IMR-90 (cell line): ENCODE results near the gene TFEB. TPM values are rescaled to one million over a fixed set of nuclear protein-coding genes. Genes with fewer than 3 reads are reported as not detected.

Experiments
- ATAC-seq: fragments of 200-7000 bp; cut with Tn5 transposase; 2 replicates; pipeline ENCODE4 v1.9.1; 2020; ENCODE audit warnings: low read depth, mild to moderate bottlenecking, moderate library complexity
- BruUV-seq: library from RNA; stranded (reverse); fragments of 400-500 nt; replicated peaks from 2 replicates; lab custom pipeline; 2021; lab: Mats Ljungman, UMichigan
- CTCF ChIA-PET: fragments of 300-600 bp; formaldehyde crosslinking; extraction: SDS; loops from one replicate; lab custom pipeline; 2021; ENCODE audit warnings: antibody characterized with exemption; lab: Yijun Ruan, JAX
- POLR2A ChIA-PET: fragments of 300-600 bp; sonication (Branson Sonifier 250); formaldehyde crosslinking; loops from one replicate; lab custom pipeline; 2022; ENCODE audit warnings: antibody characterized with exemption; ENCODE audit not compliant: unreplicated experiment; lab: Charles Lee
- DNase-seq: peaks from one replicate; pipeline ENCODE4 v3.0.0; 2013
- H2AFZ ChIP-seq: replicated peaks from 2 replicates; pipeline ENCODE3; 2013; ENCODE audit warnings: low read length, mild to moderate bottlenecking; ENCODE audit not compliant: poor library complexity
- H2AK5ac ChIP-seq: 2 replicates; pipeline ENCODE4 v1.6.1; 2013; ENCODE audit warnings: low read depth, low read length, inconsistent platforms
- H2AK9ac ChIP-seq: replicated peaks from 2 replicates; pipeline ENCODE3; 2013; ENCODE audit warnings: mild to moderate bottlenecking, low read depth, low read length, moderate library complexity; ENCODE audit not compliant: poor library complexity
- H2BK120ac ChIP-seq: 2 replicates; pipeline ENCODE4 v1.6.1; 2013; ENCODE audit warnings: low read depth, low read length, inconsistent platforms
- H2BK15ac ChIP-seq: 3 replicates; pipeline ENCODE4 v1.6.1; 2013; ENCODE audit warnings: low read depth, low read length, inconsistent platforms
- H2BK20ac ChIP-seq: 2 replicates; pipeline ENCODE4 v1.6.1; 2013; ENCODE audit warnings: low read depth, mild to moderate bottlenecking, inconsistent platforms, low read length, moderate library complexity
- H2BK5ac ChIP-seq: 2 replicates; pipeline ENCODE4 v1.6.1; 2013; ENCODE audit warnings: mild to moderate bottlenecking, low read depth, low read length, inconsistent platforms; ENCODE audit not compliant: poor library complexity, severe bottlenecking
- H3K14ac ChIP-seq: replicated peaks from 2 replicates; pipeline ENCODE4 v1.6.1; 2013; ENCODE audit warnings: low read depth, low read length, inconsistent platforms
- H3K18ac ChIP-seq: 2 replicates; pipeline ENCODE4 v1.6.1; 2013; ENCODE audit warnings: low read depth, low read length, control low read depth
- H3K23ac ChIP-seq: 2 replicates; pipeline ENCODE4 v1.6.1; 2013; ENCODE audit warnings: low read depth, low read length, inconsistent platforms
- H3K27ac ChIP-seq: 2 replicates; pipeline ENCODE4 v1.5.1; 2013; ENCODE audit warnings: mild to moderate bottlenecking, control low read depth, low read length; ENCODE audit not compliant: insufficient read depth
- H3K27me3 ChIP-seq: 2 replicates; pipeline ENCODE4 v1.6.1; 2013; ENCODE audit warnings: low read length; ENCODE audit not compliant: control insufficient read depth, insufficient read depth
- H3K36me3 ChIP-seq: 2 replicates; pipeline ENCODE4 v1.6.1; 2013; ENCODE audit warnings: low read length, mixed read lengths; ENCODE audit not compliant: control insufficient read depth, insufficient read depth
- H3K4ac ChIP-seq: 2 replicates; pipeline ENCODE4 v1.6.1; 2013; ENCODE audit warnings: low read depth, low read length, inconsistent platforms
- H3K4me1 ChIP-seq: 2 replicates; pipeline ENCODE4 v1.6.1; 2013; ENCODE audit warnings: low read length, mixed read lengths; ENCODE audit not compliant: control insufficient read depth, insufficient read depth
- H3K4me2 ChIP-seq: 2 replicates; pipeline ENCODE4 v1.6.1; 2013; ENCODE audit warnings: low read depth, mild to moderate bottlenecking, control low read depth, low read length, moderate library complexity
- H3K4me3 ChIP-seq: 2 replicates; pipeline ENCODE4 v1.5.1; 2013; ENCODE audit warnings: low read depth, mild to moderate bottlenecking, control low read depth, low read length, moderate library complexity; ENCODE audit not compliant: insufficient read depth
- H3K56ac ChIP-seq: 2 replicates; pipeline ENCODE4 v1.6.1; 2013; ENCODE audit warnings: low read length, inconsistent platforms; ENCODE audit not compliant: insufficient read depth; ENCODE audit errors: extremely low read depth
- H3K79me1 ChIP-seq, 2 experiments: 2 replicates each; pipeline ENCODE4 v1.6.1; 2013; ENCODE audit warnings: low read length in 2 of 2, inconsistent platforms in 1 of 2, low read depth in 1 of 2
- H3K9ac ChIP-seq: 2 replicates; pipeline ENCODE4 v1.6.1; 2013; ENCODE audit warnings: low read depth, low read length, control low read depth
- H3K9me1 ChIP-seq: 2 replicates; pipeline ENCODE4 v1.6.1; 2013; ENCODE audit warnings: low read length, inconsistent platforms; ENCODE audit not compliant: insufficient read depth
- H3K9me3 ChIP-seq: 2 replicates; pipeline ENCODE4 v1.6.1; 2013; ENCODE audit warnings: low read length; ENCODE audit not compliant: control insufficient read depth, insufficient read depth
- H4K20me1 ChIP-seq: 2 replicates; pipeline ENCODE4 v1.6.1; 2013; ENCODE audit warnings: low read length, inconsistent platforms; ENCODE audit not compliant: insufficient read depth
- H4K5ac ChIP-seq: 2 replicates; pipeline ENCODE4 v1.6.1; 2013; ENCODE audit warnings: mild to moderate bottlenecking, low read depth, low read length, control low read depth
- H4K8ac ChIP-seq, 2 experiments: 2 replicates each; pipeline ENCODE4 v1.6.1; 2013; ENCODE audit warnings: low read depth in 2 of 2, low read length in 2 of 2, control low read depth in 1 of 2, inconsistent platforms in 1 of 2
- H4K91ac ChIP-seq: 2 replicates; pipeline ENCODE4 v1.6.1; 2013; ENCODE audit warnings: low read depth, low read length, inconsistent platforms; ENCODE audit not compliant: insufficient read depth
- CHD1 ChIP-seq: IDR thresholded peaks from 2 replicates; pipeline ENCODE4 v1.6.1; 2012; ENCODE audit warnings: low read depth, low read length, improper control_type of control experiment
- FOS ChIP-seq: fragments of 150-350 bp; IDR thresholded peaks from 2 replicates; pipeline ENCODE4 v1.6.1; 2016; ENCODE audit warnings: low read depth, low read length
- MXI1 ChIP-seq: IDR thresholded peaks from 2 replicates; pipeline ENCODE4 v1.6.1; 2012; ENCODE audit warnings: low read depth, mild to moderate bottlenecking, low read length, moderate library complexity, borderline replicate concordance
- POLR2A ChIP-seq: IDR thresholded peaks from 2 replicates; pipeline ENCODE4 v1.6.1; 2012; ENCODE audit warnings: mild to moderate bottlenecking, low read depth, low read length
- RFX5 ChIP-seq: IDR thresholded peaks from 2 replicates; pipeline ENCODE4 v1.8.0; 2012; ENCODE audit warnings: low read depth, mild to moderate bottlenecking, low read length, moderate library complexity
- WGBS, 2 experiments: methylation state at CpG; one replicate each; pipeline versions ENCODE4 v1.1.5 to v1.1.7; 2013; ENCODE audit warnings: missing lambda C conversion rate in 2 of 2; ENCODE audit not compliant: insufficient read length in 1 of 2; ENCODE audit errors: extremely low coverage in 2 of 2; 5-methylcytosine and 5-hydroxymethylcytosine counted together
- dilution Hi-C: fragments of 300-500 bp; cut with HindIII; formaldehyde crosslinking; loops from one replicate; pipeline ENCODE4 v1.14.3; 2018; ENCODE audit warnings: low sequenced_read_pairs; ENCODE audit not compliant: unreplicated experiment
- in situ Hi-C: fragments of 300-500 bp; cut with MboI; formaldehyde crosslinking; loops from 3 replicates; pipeline ENCODE4 v1.14.3; 2019; ENCODE audit warnings: low sequenced_read_pairs, inconsistent platforms, mixed read lengths
- intact Hi-C: fragments of 100-400 bp; cut with micrococcal nuclease; formaldehyde crosslinking; loops from 2 replicates; pipeline ENCODE4 v1.10.0; 2022
- polyA plus RNA-seq, 3 experiments: library from polyadenylated mRNA; depleted of rRNA; stranded (reverse); fragments of >200 nt; gene quantifications; 2 replicates each; pipeline ENCODE4 v1.2.3, GENCODE V29; 2012; ENCODE audit warnings: low replicate concordance in 1 of 3
- total RNA-seq: library from RNA; depleted of rRNA; stranded (reverse); fragments of >200 nt; gene quantifications from 2 replicates; pipeline ENCODE4 v1.2.3, GENCODE V29; 2012
- TF ChIP-seq, protein P1 (sequence below): conservative IDR thresholded peaks from 2 replicates; pipeline ENCODE4 v1.5.1; 2012; ENCODE audit warnings: mild to moderate bottlenecking, low read depth, low read length, improper control_type of control experiment
- TF ChIP-seq, protein P2 (sequence below): fragments of 150-350 bp; IDR thresholded peaks from 2 replicates; pipeline ENCODE4 v1.6.1; 2017; ENCODE audit warnings: mild to moderate bottlenecking, antibody characterized with exemption, low read length, low read depth

The TFEB gene
- total and polyA plus RNA-seq, 2 of the 4 experiments (the other 2 are of a cell fraction): 4.5 to 4.9 TPM

DNA sequence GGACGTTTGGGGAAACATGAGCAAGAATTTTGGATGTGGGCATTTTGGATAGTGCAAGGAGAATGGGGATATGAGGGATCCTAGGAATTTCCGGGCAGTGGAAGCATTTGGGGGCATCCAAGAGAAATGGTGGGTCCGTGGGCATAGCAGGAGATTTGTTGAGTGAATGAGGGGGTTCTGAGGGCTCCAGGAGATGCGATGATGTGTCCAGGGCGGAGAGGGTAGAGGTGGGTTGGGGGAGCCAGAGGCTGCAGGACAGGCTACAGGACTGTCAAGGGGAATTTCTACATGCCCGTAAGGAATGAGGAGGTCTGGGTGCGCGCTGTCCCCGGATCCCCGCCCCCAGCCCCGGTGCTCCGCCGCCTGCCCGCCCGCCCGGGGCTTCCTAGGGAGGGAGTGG lies 43.9 kb upstream of the TFEB start (continued):
- TF ChIP-seq, protein P1, sequence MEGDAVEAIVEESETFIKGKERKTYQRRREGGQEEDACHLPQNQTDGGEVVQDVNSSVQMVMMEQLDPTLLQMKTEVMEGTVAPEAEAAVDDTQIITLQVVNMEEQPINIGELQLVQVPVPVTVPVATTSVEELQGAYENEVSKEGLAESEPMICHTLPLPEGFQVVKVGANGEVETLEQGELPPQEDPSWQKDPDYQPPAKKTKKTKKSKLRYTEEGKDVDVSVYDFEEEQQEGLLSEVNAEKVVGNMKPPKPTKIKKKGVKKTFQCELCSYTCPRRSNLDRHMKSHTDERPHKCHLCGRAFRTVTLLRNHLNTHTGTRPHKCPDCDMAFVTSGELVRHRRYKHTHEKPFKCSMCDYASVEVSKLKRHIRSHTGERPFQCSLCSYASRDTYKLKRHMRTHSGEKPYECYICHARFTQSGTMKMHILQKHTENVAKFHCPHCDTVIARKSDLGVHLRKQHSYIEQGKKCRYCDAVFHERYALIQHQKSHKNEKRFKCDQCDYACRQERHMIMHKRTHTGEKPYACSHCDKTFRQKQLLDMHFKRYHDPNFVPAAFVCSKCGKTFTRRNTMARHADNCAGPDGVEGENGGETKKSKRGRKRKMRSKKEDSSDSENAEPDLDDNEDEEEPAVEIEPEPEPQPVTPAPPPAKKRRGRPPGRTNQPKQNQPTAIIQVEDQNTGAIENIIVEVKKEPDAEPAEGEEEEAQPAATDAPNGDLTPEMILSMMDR: no peak
- TF ChIP-seq, protein P2, sequence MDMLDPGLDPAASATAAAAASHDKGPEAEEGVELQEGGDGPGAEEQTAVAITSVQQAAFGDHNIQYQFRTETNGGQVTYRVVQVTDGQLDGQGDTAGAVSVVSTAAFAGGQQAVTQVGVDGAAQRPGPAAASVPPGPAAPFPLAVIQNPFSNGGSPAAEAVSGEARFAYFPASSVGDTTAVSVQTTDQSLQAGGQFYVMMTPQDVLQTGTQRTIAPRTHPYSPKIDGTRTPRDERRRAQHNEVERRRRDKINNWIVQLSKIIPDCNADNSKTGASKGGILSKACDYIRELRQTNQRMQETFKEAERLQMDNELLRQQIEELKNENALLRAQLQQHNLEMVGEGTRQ: no peak

DNA sequence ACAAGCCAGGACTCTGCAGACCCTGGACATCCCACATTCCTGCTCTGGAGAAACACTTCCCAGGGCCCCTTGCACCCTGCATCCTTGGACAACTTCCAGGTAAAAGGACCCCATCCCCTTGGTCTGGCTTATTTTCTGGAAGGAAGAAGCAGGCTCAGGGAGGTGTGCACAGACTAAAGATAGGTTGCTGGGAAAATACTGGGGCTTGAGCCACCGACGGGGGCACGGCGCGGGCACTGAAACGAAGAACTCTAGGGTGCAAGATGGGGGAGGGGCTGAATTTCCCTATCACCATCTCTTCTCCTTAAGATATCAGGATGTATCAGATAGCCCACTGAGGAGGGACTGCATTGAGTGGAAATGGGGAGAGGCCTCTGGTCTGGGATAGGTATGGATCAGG lies 43.5 kb upstream of the TFEB start:
- ATAC-seq: no peak
- Histone ChIP-seq H2AK9ac (peak overlapping the region; percentile 48), H3K36me3 (peaks cover 17% of the 10 kb centered on the region)

More for the DNA sequence above, 43.5 kb upstream of the TFEB start:
- WGBS, 2 experiments: no CpG with 5 or more reads among the region's 6 CpGs
- Histone ChIP-seq H3K27me3 (no peaks in the 10 kb centered on the region), H2BK5ac (no peak overlapping the region), H3K9me3 (no peaks in the 10 kb centered on the region), H2BK15ac (no peak overlapping the region), H3K9me1 (no peaks in the 10 kb centered on the region; the same call in 1 of the 2 replicates), H3K23ac (peak overlapping the region; percentile 26; the same call in 1 of the 2 replicates), H3K27ac (no peak overlapping the region), H3K4me3 (peak overlapping the region; percentile 54), H3K56ac (no peak overlapping the region), H3K14ac (peak overlapping the region; percentile 44; the same call in 1 of the 2 replicates), H2AFZ (peak overlapping the region; percentile 93), H2BK120ac (no peak overlapping the region), H2BK20ac (no peak overlapping the region), H3K4me2 (peak overlapping the region; percentile 96), H3K18ac (no peak overlapping the region), H4K8ac (peak overlapping the region; percentile 40 to 66; a peak in 1 of 4 replicates), H3K4me1 (peaks cover 9% of the 10 kb centered on the region), H4K20me1 (no peaks in the 10 kb centered on the region), H3K79me1 (peaks cover 10 to 24% of the 10 kb centered on the region in 2 experiments), H4K91ac (no peak overlapping the region), H3K4ac (peak overlapping the region; percentile 47), H4K5ac (peak overlapping the region; percentile 60; the same call in 1 of the 2 replicates), H2AK5ac (0 out of 2 replicates have a peak overlapping the region, but pooled peaks have one; percentile 29), H3K9ac (peak overlapping the region; percentile 80)
- BruUV-seq: no TSS peak
- TF ChIP-seq MXI1: no peak
- no peak for TF ChIP-seq FOS
- no peak for TF ChIP-seq RFX5
- TF ChIP-seq CHD1: no peak
- TF ChIP-seq, protein P1: no peak
- TF ChIP-seq POLR2A: no peak
- ChIA-PET CTCF (no interaction called here), POLR2A (interaction anchor here (0.6 kb wide), 1 partner anchor 45 kb away, joined by 12 read pairs; no protein-coding TSS in a partner anchor)
- intact Hi-C loops (loop anchor here (5.0 kb wide), 1 partner anchor 82 kb away; no protein-coding TSS in a partner anchor), in situ Hi-C loops (no loop called here), dilution Hi-C loops (no loop called here)
- no peak for DNase-seq
